ENCODE data around the gene MICALL2.

Gene MICALL2

DNA sequence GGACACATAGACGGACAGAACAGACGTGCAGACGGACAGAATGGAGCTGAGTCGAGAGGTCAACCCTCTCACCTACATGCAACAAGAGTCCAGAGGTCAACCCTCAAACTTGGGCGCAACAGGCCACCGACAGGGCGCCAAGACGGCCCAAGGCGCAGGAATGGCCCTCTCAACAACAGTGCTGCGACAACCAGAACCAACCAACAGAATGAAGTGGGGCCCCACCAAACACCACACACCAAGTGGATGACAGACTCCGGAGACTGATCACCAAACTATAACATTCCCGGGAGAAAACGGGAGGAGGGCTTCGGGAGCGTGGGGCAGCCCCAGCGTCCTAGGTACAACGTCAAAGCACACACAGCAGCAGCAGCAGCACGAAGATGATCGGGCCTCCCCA lies 31.6 kb upstream of the MICALL2 start:
- Histone ChIP-seq H3K27ac (ENCODE audit: low read depth, low read length) (no peak overlapping the region), H3K4me1 (ENCODE audit: control insufficient read depth, insufficient read depth, low read length) (no peaks in the 10 kb centered on the region), H3K27me3 (ENCODE audit: control insufficient read depth, insufficient read depth, low read length) (no peaks in the 10 kb centered on the region), H3K36me3 (ENCODE audit: control insufficient read depth, insufficient read depth, low read length) (peaks cover 92% of the 10 kb centered on the region), H3K9ac (ENCODE audit: low read depth, low read length) (no peak overlapping the region), H3K4me3 (ENCODE audit: low read depth, low read length) (no peak overlapping the region), H3K9me3 (ENCODE audit: control insufficient read depth, insufficient read depth, low read length) (no peaks in the 10 kb centered on the region)

- H3K9ac ChIP-seq (ENCODE audit: low read depth, low read length) = no peak overlapping the region
- peaks cover 90% of the 10 kb centered on the region for H3K36me3 ChIP-seq (ENCODE audit: control insufficient read depth, insufficient read depth, low read length)
- H3K9me3 ChIP-seq (ENCODE audit: control insufficient read depth, insufficient read depth, low read length) = no peaks in the 10 kb centered on the region
- no peak overlapping the region for H3K27ac ChIP-seq (ENCODE audit: low read depth, low read length)
- H3K4me1 ChIP-seq (ENCODE audit: control insufficient read depth, insufficient read depth, low read length) = no peaks in the 10 kb centered on the region
- H3K4me3 ChIP-seq (ENCODE audit: low read depth, low read length) = no peak overlapping the region
- no peaks in the 10 kb centered on the region for H3K27me3 ChIP-seq (ENCODE audit: control insufficient read depth, insufficient read depth, low read length)
These were observed 30.1 kb upstream of the MICALL2 start for GRCh38 chr7:1489336-1489735.

DNA sequence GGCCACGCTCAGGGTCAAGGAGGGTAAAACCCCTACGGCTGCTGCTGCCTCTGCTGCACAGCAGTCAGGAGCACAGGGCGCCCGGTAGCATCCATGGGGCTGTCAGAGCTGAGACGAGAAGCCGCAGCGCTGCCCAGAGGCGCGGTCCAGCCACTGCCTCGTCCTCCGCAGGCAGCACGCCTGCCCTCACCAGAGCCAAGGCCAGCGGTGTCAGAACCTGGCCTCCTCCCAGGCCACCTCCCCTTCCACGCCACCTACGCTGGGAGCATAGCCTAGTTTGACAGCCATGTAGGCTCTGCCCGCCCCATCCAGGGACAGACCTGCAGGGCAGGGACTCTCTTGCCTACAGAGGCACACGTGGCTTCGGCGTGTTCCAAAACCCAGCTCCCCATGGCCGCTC lies 28.7 kb upstream of the MICALL2 start:
- Histone ChIP-seq H3K4me1 (ENCODE audit: control insufficient read depth, insufficient read depth, low read length) (no peaks in the 10 kb centered on the region), H3K9ac (ENCODE audit: low read depth, low read length) (no peak overlapping the region), H3K4me3 (ENCODE audit: low read depth, low read length) (no peak overlapping the region), H3K36me3 (ENCODE audit: control insufficient read depth, insufficient read depth, low read length) (peaks cover 91% of the 10 kb centered on the region), H3K27ac (ENCODE audit: low read depth, low read length) (no peak overlapping the region), H3K9me3 (ENCODE audit: control insufficient read depth, insufficient read depth, low read length) (no peaks in the 10 kb centered on the region), H3K27me3 (ENCODE audit: control insufficient read depth, insufficient read depth, low read length) (no peaks in the 10 kb centered on the region)

- Histone ChIP-seq H3K27me3 (ENCODE audit: control insufficient read depth, insufficient read depth, low read length) (no peaks in the 10 kb centered on the region), H3K27ac (ENCODE audit: low read depth, low read length) (no peak overlapping the region), H3K36me3 (ENCODE audit: control insufficient read depth, insufficient read depth, low read length) (peaks cover 95% of the 10 kb centered on the region), H3K9me3 (ENCODE audit: control insufficient read depth, insufficient read depth, low read length) (no peaks in the 10 kb centered on the region), H3K4me1 (ENCODE audit: control insufficient read depth, insufficient read depth, low read length) (no peaks in the 10 kb centered on the region), H3K4me3 (ENCODE audit: low read depth, low read length) (no peak overlapping the region), H3K9ac (ENCODE audit: low read depth, low read length) (no peak overlapping the region)
These were observed 28.2 kb upstream of the MICALL2 start for GRCh38 chr7:1487466-1487865.

DNA sequence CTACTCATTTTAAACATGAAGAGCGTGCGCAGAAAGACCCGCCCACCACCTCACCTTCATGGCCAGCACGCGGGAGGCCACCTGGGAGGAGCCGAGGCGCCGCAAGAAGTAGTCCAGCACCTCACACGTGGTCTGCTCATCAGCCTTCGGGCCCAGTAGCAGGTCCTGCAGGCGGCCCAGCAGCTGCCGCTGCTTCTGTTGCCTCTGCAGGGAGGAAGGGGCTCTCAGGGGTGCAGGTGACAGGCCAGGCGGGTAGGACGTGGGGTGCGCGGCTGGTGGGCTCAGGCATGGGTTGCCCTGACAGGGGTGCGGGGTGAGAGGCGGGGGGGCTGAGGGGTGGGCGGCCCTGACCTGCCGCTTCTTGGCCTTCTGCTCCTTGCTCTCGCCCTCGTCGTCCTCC lies 27.3 kb upstream of the MICALL2 start:
- peaks cover 93% of the 10 kb centered on the region for H3K36me3 ChIP-seq (ENCODE audit: control insufficient read depth, insufficient read depth, low read length)
- no peaks in the 10 kb centered on the region for H3K4me1 ChIP-seq (ENCODE audit: control insufficient read depth, insufficient read depth, low read length)
- H3K27me3 ChIP-seq (ENCODE audit: control insufficient read depth, insufficient read depth, low read length) = no peaks in the 10 kb centered on the region
- no peaks in the 10 kb centered on the region for H3K9me3 ChIP-seq (ENCODE audit: control insufficient read depth, insufficient read depth, low read length)
- H3K4me3 ChIP-seq (ENCODE audit: low read depth, low read length) = no peak overlapping the region
- no peak overlapping the region for H3K27ac ChIP-seq (ENCODE audit: low read depth, low read length)
- no peak overlapping the region for H3K9ac ChIP-seq (ENCODE audit: low read depth, low read length)

GRCh38 chr7:1485156-1485555 lies 25.9 kb upstream of the MICALL2 start:
- Histone ChIP-seq H3K9ac (ENCODE audit: low read depth, low read length) (no peak overlapping the region), H3K27me3 (ENCODE audit: control insufficient read depth, insufficient read depth, low read length) (no peaks in the 10 kb centered on the region), H3K36me3 (ENCODE audit: control insufficient read depth, insufficient read depth, low read length) (peaks cover 88% of the 10 kb centered on the region), H3K4me1 (ENCODE audit: control insufficient read depth, insufficient read depth, low read length) (no peaks in the 10 kb centered on the region), H3K27ac (ENCODE audit: low read depth, low read length) (no peak overlapping the region), H3K9me3 (ENCODE audit: control insufficient read depth, insufficient read depth, low read length) (no peaks in the 10 kb centered on the region), H3K4me3 (ENCODE audit: low read depth, low read length) (no peak overlapping the region)

GRCh38 chr7:1484569-1484968 lies 25.3 kb upstream of the MICALL2 start:
- no peaks in the 10 kb centered on the region for H3K9me3 ChIP-seq (ENCODE audit: control insufficient read depth, insufficient read depth, low read length)
- no peak overlapping the region for H3K4me3 ChIP-seq (ENCODE audit: low read depth, low read length)
- H3K27me3 ChIP-seq (ENCODE audit: control insufficient read depth, insufficient read depth, low read length) = no peaks in the 10 kb centered on the region
- no peaks in the 10 kb centered on the region for H3K4me1 ChIP-seq (ENCODE audit: control insufficient read depth, insufficient read depth, low read length)
- peaks cover 88% of the 10 kb centered on the region for H3K36me3 ChIP-seq (ENCODE audit: control insufficient read depth, insufficient read depth, low read length)
- no peak overlapping the region for H3K9ac ChIP-seq (ENCODE audit: low read depth, low read length)
- no peak overlapping the region for H3K27ac ChIP-seq (ENCODE audit: low read depth, low read length)

- Histone ChIP-seq H3K27ac (ENCODE audit: low read depth, low read length) (no peak overlapping the region), H3K4me3 (ENCODE audit: low read depth, low read length) (no peak overlapping the region), H3K4me1 (ENCODE audit: control insufficient read depth, insufficient read depth, low read length) (no peaks in the 10 kb centered on the region), H3K9me3 (ENCODE audit: control insufficient read depth, insufficient read depth, low read length) (no peaks in the 10 kb centered on the region), H3K9ac (ENCODE audit: low read depth, low read length) (no peak overlapping the region), H3K27me3 (ENCODE audit: control insufficient read depth, insufficient read depth, low read length) (no peaks in the 10 kb centered on the region), H3K36me3 (ENCODE audit: control insufficient read depth, insufficient read depth, low read length) (peaks cover 88% of the 10 kb centered on the region)
These were observed 24.6 kb upstream of the MICALL2 start for GRCh38 chr7:1483536-1484505.

GRCh38 chr7:1483079-1483478 lies 23.8 kb upstream of the MICALL2 start:
- Histone ChIP-seq H3K27me3 (ENCODE audit: control insufficient read depth, insufficient read depth, low read length) (no peaks in the 10 kb centered on the region), H3K27ac (ENCODE audit: low read depth, low read length) (no peak overlapping the region), H3K36me3 (ENCODE audit: control insufficient read depth, insufficient read depth, low read length) (peaks cover 88% of the 10 kb centered on the region), H3K9ac (ENCODE audit: low read depth, low read length) (no peak overlapping the region), H3K4me1 (ENCODE audit: control insufficient read depth, insufficient read depth, low read length) (no peaks in the 10 kb centered on the region), H3K9me3 (ENCODE audit: control insufficient read depth, insufficient read depth, low read length) (no peaks in the 10 kb centered on the region), H3K4me3 (ENCODE audit: low read depth, low read length) (no peak overlapping the region)

DNA sequence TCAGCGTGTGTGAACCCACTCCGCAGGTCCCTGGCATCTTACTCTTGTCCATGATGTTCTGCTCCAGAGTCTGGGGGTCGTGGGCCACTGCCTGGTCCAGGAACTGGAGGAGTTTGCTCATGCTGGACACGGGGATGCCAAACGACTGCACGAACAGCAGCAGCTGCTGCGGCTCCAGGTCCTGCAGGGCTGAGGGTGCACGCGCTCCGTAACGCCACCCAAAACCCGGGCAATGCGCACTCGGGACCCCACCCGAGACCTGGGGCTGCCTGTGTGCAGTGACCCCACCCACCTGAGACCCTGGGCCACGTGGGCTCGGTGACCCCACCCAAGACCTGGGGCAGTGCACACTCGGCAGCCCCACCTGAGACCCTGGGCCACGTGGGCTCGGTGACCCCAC lies 22.0 kb upstream of the MICALL2 start:
- Histone ChIP-seq H3K9ac (ENCODE audit: low read depth, low read length) (no peak overlapping the region), H3K36me3 (ENCODE audit: control insufficient read depth, insufficient read depth, low read length) (peaks cover 85% of the 10 kb centered on the region), H3K27ac (ENCODE audit: low read depth, low read length) (no peak overlapping the region), H3K4me3 (ENCODE audit: low read depth, low read length) (no peak overlapping the region), H3K9me3 (ENCODE audit: control insufficient read depth, insufficient read depth, low read length) (no peaks in the 10 kb centered on the region), H3K4me1 (ENCODE audit: control insufficient read depth, insufficient read depth, low read length) (no peaks in the 10 kb centered on the region), H3K27me3 (ENCODE audit: control insufficient read depth, insufficient read depth, low read length) (no peaks in the 10 kb centered on the region)

DNA sequence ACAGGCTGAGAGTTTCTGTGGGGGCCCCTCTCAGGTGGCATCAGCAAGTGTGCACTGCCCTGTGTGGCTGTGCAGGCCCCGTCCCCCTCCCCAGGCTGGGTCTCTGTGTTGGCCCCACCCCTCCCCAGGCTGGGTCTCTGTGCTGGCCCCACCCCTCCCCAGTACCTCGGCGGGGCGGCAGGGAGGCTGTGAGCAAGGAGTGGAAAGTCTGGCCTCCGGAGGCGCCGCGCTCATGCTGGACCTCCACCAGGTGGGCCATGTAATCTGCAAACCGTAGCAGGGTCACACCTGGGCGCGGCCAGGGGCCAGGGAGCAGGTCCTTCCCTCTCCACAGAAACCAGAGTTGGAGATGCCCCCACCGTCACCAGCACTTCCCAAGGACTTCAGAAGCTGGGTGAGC lies 21.4 kb upstream of the MICALL2 start:
- peaks cover 84% of the 10 kb centered on the region for H3K36me3 ChIP-seq (ENCODE audit: control insufficient read depth, insufficient read depth, low read length)

More for the DNA sequence above, 21.4 kb upstream of the MICALL2 start:
- Histone ChIP-seq H3K27me3 (ENCODE audit: control insufficient read depth, insufficient read depth, low read length) (no peaks in the 10 kb centered on the region), H3K27ac (ENCODE audit: low read depth, low read length) (no peak overlapping the region), H3K9me3 (ENCODE audit: control insufficient read depth, insufficient read depth, low read length) (no peaks in the 10 kb centered on the region), H3K4me1 (ENCODE audit: control insufficient read depth, insufficient read depth, low read length) (no peaks in the 10 kb centered on the region), H3K4me3 (ENCODE audit: low read depth, low read length) (no peak overlapping the region), H3K9ac (ENCODE audit: low read depth, low read length) (no peak overlapping the region)
